IPS-20b (cell line): ENCODE data around the gene TMEM164.
"Not testable (repeated sequence)": the region's sequence is repeated elsewhere in the genome, so short reads cannot be mapped to it uniquely, and the experiment has no call there.

Experiments used
- H3K27ac ChIP-seq: one replicate; pipeline ENCODE4 v1.5.1; 2013; ENCODE audit warnings: low read length
- H3K27me3 ChIP-seq: 2 replicates; pipeline ENCODE4 v1.6.1; 2013; ENCODE audit warnings: mild to moderate bottlenecking, low read length, inconsistent platforms; ENCODE audit not compliant: insufficient read depth
- H3K36me3 ChIP-seq: 2 replicates; pipeline ENCODE4 v1.6.1; 2013; ENCODE audit warnings: low read depth, mild to moderate bottlenecking, inconsistent platforms, low read length, moderate library complexity; ENCODE audit not compliant: insufficient read depth
- H3K4me1 ChIP-seq: 2 replicates; pipeline ENCODE4 v1.6.1; 2013; ENCODE audit warnings: mild to moderate bottlenecking, control low read depth, inconsistent platforms, low read length, moderate library complexity; ENCODE audit not compliant: insufficient read depth
- H3K4me3 ChIP-seq: 2 replicates; pipeline ENCODE4 v1.5.1; 2013; ENCODE audit warnings: mild to moderate bottlenecking, low read length, inconsistent platforms
- H3K9ac ChIP-seq: 2 replicates; pipeline ENCODE4 v1.6.1; 2013; ENCODE audit warnings: low read depth, mild to moderate bottlenecking, inconsistent platforms, low read length, moderate library complexity
- H3K9me3 ChIP-seq: 2 replicates; pipeline ENCODE4 v1.6.1; 2013; ENCODE audit warnings: mild to moderate bottlenecking, low read depth, low read length, inconsistent platforms; ENCODE audit not compliant: insufficient read depth

Gene TMEM164

DNA sequence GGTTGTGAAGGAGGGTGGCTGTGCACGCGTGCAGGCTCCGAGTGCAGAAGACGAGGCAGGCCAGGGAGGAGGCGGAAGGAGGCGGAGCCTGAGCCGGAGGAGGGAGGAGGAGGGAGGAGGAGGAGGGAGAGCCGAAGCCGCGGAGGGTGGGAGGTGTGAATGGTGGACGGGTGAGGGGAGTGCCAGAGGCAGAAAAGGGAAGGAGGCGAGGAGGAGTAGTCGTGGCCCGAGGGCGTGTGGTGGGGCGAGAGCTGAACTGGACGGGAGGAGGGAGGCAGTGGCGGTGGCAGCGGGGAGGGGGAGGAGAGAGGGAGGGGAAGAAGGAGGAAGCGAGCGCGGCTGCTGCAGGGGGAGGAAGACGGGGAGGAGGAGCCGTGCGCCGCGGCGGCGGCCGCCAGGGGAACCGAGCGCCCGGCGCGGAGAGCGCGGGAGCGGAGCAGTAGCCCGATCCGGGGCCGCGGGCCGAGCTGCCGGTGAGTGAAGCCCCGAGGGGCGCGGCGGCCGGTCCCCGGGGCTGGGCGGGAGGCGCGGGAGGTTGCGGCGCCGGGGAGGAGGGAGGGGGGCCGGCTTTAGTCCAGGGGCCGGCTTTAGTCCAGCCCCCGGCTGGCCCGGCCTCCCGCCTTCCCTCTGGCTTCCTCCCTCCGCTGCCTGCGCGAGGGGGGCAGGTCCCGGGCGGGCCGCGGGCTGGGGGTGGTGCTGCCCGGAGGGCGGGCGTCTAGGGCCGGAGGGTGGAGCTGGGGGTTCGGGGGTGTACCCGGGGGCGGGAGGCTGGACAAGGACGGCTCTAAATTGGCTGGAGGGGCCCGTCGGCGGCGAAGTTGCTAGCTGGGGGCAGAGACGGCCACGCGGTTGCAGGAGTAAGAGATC is at the start of gene TMEM164:
TMEM164 (plus strand) TSS at position 815 of the 867 bp plus-strand sequence. CDS start 661 bp downstream, outside the sequence.
- H3K27me3 ChIP-seq: no peaks in the 10 kb centered on the region
- H3K9me3 ChIP-seq: no peaks in the 10 kb centered on the region
- no peaks in the 10 kb centered on the region; the same call in 1 of the 2 replicates for H3K4me1 ChIP-seq
- no peak within 1 kb of the TSS for H3K27ac ChIP-seq
- peak within 1 kb of the TSS; percentile 70 for H3K9ac ChIP-seq
- no peaks in the 10 kb centered on the region for H3K36me3 ChIP-seq
- peak within 1 kb of the TSS; percentile 73 for H3K4me3 ChIP-seq

DNA sequence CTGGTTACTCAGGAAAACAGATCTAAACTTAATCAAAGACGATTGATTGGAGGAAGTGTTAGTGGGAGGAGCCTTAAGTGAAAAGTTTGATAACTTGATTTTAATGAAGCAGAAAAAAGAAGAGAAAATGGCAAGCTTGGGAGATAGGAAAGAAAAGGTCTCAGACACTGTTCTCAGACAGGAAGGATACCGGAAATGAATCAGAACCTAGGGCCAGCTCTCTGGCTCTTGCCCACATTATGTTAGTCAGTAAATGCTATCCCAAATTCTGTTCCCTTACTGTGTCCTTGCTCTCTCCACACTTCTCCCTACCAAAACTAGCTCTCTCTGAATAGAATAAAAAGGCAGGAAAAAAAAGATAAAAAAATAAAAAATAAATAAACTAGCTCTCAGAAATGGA is 48.6 kb upstream of the TMEM164 start:
- H3K4me3 ChIP-seq: no peak overlapping the region
- no peaks in the 10 kb centered on the region for H3K4me1 ChIP-seq
- H3K27me3 ChIP-seq: no peaks in the 10 kb centered on the region
- H3K9me3 ChIP-seq: no peaks in the 10 kb centered on the region
- no peak overlapping the region for H3K27ac ChIP-seq
- no peak overlapping the region for H3K9ac ChIP-seq
- no peaks in the 10 kb centered on the region for H3K36me3 ChIP-seq

- Histone ChIP-seq H3K9me3 (no peaks in the 10 kb centered on the region), H3K9ac (no peak overlapping the region), H3K36me3 (no peaks in the 10 kb centered on the region), H3K4me3 (no peak overlapping the region), H3K4me1 (no peaks in the 10 kb centered on the region), H3K27ac (no peak overlapping the region), H3K27me3 (no peaks in the 10 kb centered on the region)
These were observed 48.0 kb upstream of the TMEM164 start for GRCh38 chrX:109954955-109955354.

DNA sequence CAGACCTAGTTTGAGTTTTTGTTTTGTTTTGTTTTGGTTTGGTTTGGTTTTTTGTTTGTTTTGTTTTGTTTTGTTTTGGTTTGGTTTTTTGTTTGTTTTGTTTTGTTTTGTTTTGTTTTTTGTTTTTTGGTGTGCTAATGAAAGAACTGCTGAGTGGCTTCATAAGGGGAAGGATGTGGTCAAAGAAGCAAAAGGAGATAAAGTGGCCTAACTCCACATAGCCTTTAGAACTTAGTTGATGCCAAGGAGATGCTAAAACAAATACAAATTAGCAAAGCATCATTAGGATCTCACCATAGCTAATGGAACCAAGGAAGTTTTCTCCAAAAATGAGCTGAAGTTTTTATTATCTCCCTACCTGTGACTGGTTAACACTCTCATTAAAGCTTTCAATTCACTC is 44.6 kb upstream of the TMEM164 start:
- Histone ChIP-seq H3K9me3 (no peaks in the 10 kb centered on the region), H3K36me3 (no peaks in the 10 kb centered on the region), H3K4me3 (no peak overlapping the region), H3K27ac (no peak overlapping the region), H3K4me1 (no peaks in the 10 kb centered on the region), H3K27me3 (no peaks in the 10 kb centered on the region), H3K9ac (no peak overlapping the region)

DNA sequence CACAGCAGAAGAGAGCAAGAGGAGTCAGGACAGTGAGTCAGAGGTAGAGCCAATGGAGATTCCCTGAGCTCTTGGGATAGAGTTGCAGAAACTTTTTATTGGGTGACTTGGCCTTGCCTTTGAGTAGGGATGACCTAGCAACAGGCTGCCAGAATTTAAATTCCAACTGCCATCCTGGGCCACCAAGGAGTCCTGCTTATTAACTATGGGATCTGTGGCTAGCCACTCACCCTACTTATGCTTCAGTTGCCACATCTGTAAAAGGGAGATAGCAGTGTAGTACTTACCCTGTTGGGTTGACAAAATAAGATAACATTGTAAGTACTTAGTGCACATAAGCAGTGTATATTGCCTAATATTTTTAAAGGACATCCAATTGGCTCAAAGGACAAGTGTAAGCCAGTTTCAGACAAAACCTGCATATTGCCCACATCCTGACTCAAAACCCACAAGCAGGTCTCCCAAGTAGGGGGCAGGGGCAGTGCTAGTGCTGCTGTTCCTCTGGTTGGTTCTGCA is 43.5 kb upstream of the TMEM164 start:
- Histone ChIP-seq H3K27me3 (no peaks in the 10 kb centered on the region), H3K27ac (no peak overlapping the region), H3K9me3 (no peaks in the 10 kb centered on the region), H3K4me3 (no peak overlapping the region), H3K9ac (no peak overlapping the region), H3K36me3 (no peaks in the 10 kb centered on the region), H3K4me1 (no peaks in the 10 kb centered on the region)

- Histone ChIP-seq H3K4me3 (no peak overlapping the region), H3K4me1 (no peaks in the 10 kb centered on the region), H3K36me3 (no peaks in the 10 kb centered on the region), H3K9me3 (no peaks in the 10 kb centered on the region), H3K27ac (no peak overlapping the region), H3K9ac (no peak overlapping the region), H3K27me3 (no peaks in the 10 kb centered on the region)
These were observed 38.5 kb upstream of the TMEM164 start for GRCh38 chrX:109964390-109964789.

- Histone ChIP-seq H3K4me3 (no peak overlapping the region), H3K36me3 (no peaks in the 10 kb centered on the region), H3K9ac (no peak overlapping the region), H3K27ac (no peak overlapping the region), H3K4me1 (no peaks in the 10 kb centered on the region), H3K9me3 (no peaks in the 10 kb centered on the region), H3K27me3 (no peaks in the 10 kb centered on the region)
These were observed 36.7 kb upstream of the TMEM164 start for GRCh38 chrX:109966246-109966645.

GRCh38 chrX:109967156-109967555 is 35.8 kb upstream of the TMEM164 start:
- no peaks in the 10 kb centered on the region for H3K9me3 ChIP-seq
- no peaks in the 10 kb centered on the region for H3K4me1 ChIP-seq
- no peak overlapping the region for H3K9ac ChIP-seq
- no peak overlapping the region for H3K27ac ChIP-seq
- no peak overlapping the region for H3K4me3 ChIP-seq
- H3K36me3 ChIP-seq: no peaks in the 10 kb centered on the region
- no peaks in the 10 kb centered on the region for H3K27me3 ChIP-seq

- not testable (repeated sequence) for H3K9ac ChIP-seq, H3K27me3 ChIP-seq, H3K9me3 ChIP-seq, H3K4me3 ChIP-seq, H3K4me1 ChIP-seq, H3K36me3 ChIP-seq, H3K27ac ChIP-seq
These were observed 32.1 kb upstream of the TMEM164 start for GRCh38 chrX:109970841-109971240.

- H3K36me3 ChIP-seq: no peaks in the 10 kb centered on the region
- H3K27ac ChIP-seq: no peak overlapping the region
- H3K4me3 ChIP-seq: no peak overlapping the region
- no peaks in the 10 kb centered on the region for H3K27me3 ChIP-seq
- H3K4me1 ChIP-seq: peaks cover 3% of the 10 kb centered on the region; the same call in 1 of the 2 replicates
- no peaks in the 10 kb centered on the region for H3K9me3 ChIP-seq
- no peak overlapping the region for H3K9ac ChIP-seq
These were observed 27.8 kb upstream of the TMEM164 start for GRCh38 chrX:109974906-109975655.

DNA sequence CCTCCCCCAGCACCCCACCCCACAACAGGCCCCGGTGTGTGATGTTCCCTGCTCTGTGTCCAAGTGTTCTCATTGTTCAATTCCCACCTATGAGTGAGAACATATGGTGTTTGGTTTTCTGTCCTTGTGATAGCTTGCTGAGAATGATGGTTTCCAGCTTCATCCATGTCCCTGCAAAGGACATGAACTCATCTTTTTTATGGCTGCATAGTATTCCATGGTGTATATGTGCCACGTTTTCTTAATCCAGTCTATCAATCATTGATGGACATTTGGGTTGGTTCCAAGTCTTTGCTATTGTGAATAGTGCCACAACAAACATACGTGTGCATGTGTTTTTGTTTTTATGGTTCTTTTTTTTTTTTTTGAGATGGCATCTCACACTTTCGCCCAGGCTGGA is 17.7 kb upstream of the TMEM164 start:
- not testable (repeated sequence) for H3K27ac ChIP-seq, H3K4me1 ChIP-seq, H3K36me3 ChIP-seq, H3K27me3 ChIP-seq, H3K9me3 ChIP-seq, H3K4me3 ChIP-seq, H3K9ac ChIP-seq

GRCh38 chrX:109987884-109988283 is 15.0 kb upstream of the TMEM164 start:
- H3K36me3 ChIP-seq: no peaks in the 10 kb centered on the region
- H3K4me3 ChIP-seq: no peak overlapping the region
- H3K27ac ChIP-seq: no peak overlapping the region
- no peak overlapping the region for H3K9ac ChIP-seq
- no peaks in the 10 kb centered on the region for H3K9me3 ChIP-seq
- no peaks in the 10 kb centered on the region for H3K4me1 ChIP-seq
- no peaks in the 10 kb centered on the region for H3K27me3 ChIP-seq
